ENCODE results near the gene GALNT12.

DNA sequence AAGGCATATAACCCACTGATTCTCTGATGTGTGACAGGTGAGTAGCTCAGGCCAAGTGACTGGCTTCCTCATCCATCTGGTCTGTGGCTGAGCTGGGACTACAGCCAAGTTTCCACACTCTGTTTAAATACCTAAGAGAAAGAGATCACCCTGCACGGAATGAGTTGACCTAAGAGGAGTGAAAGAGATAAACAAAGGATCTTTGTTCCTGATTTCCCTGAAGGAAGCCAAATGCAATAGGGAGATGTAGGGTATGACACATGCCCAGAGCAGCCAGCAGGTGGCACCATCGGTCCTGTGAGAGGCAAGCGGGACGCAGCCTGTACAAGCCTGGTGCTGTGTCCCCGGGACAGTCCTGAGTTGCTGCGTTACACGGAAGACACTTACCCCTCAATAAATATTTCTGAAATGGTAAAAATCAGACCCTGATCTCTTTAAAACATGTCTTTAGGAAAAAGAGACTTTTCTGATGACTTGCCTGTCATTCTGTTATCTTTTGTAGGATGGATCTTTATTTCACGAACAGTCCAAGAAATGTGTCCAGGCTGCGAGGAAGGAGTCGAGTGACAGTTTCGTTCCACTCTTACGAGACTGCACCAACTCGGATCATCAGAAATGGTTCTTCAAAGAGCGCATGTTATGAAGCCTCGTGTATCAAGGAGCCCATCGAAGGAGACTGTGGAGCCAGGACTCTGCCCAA, 41.1 kb downstream of the GALNT12 start:
- no peak for TF ChIP-seq POLR2A (IDR thresholded peaks at IDR 0.05; ENCODE audit: low read depth, low read length)
- no peak for TF ChIP-seq TAF1 (IDR thresholded peaks at IDR 0.05; ENCODE audit: low read depth, low read length)
- no peak for TF ChIP-seq POLR2AphosphoS5 (IDR thresholded peaks at IDR 0.05; ENCODE audit: low read depth, low read length)
